Measurements from ENCODE around the gene NAGS. TPM values are rescaled to one million over a fixed set of nuclear protein-coding genes. Genes with fewer than 3 reads are reported as not detected.

The NAGS gene
- total RNA-seq, 1 donor from 2014 or later = 1.0 TPM

DNA sequence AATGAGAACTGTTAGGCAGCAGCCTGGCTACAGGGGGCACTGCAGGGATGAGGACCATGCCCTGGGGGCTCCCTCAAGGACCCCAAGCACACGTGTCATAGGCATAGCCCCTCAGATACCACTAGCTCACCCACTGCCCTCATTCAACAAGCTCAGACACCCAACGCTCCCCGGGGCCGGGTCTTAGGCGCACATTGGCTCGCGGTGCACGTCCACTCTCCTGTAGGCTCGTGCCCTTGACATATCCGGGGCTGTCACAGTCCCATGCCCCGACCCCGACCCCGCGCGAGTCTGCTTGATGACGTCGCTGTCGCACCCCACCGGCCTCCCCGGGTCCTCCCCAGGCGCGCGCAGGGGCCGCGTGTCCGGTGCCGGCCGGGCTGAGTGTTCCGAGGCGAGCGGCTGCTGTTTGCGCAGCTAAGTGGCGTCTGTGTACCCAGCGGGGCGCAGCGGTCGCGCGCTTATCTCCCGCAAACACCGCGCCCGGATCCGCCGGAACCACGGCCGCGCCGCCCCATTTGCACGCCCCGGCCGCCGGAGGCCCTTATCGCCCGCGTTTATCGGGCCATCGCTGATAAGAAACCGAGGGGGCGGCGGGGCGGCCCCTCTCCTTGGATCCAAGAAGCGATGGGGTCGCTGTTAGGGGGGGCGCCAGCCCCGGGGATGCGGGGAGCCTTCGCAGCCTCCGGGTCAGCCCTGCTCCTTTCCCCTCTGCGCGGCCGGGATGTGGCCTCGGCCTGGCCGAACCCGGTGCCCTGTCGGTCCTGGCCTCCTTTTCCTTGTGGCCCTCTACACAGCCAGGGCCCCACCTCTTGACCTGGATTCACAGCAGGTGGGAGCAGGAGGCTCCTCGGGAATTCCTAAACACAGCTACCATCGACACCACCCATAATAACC lies 20.7 kb upstream of the NAGS start:
- Mint-ChIP-seq H3K27ac (ENCODE audit: unreplicated experiment) (no peak overlapping the region), H3K36me3 (ENCODE audit: low read depth, unreplicated experiment) (no peaks in the 10 kb centered on the region), H3K4me1 (ENCODE audit: low read depth, unreplicated experiment) (no peaks in the 10 kb centered on the region), H3K27me3 (ENCODE audit: low read depth, unreplicated experiment) (peaks cover 72% of the 10 kb centered on the region), H3K9me3 (ENCODE audit: unreplicated experiment) (peaks cover 4% of the 10 kb centered on the region), H3K4me3 (ENCODE audit: unreplicated experiment) (no peak overlapping the region)
- H3K9me3 ChIP-seq (ENCODE audit: insufficient read depth, low read depth, low read length) = no peaks in the 10 kb centered on the region
- peak overlapping the region; percentile 38 for H2AFZ ChIP-seq (ENCODE audit: low read depth, low read length)
- H4K20me1 ChIP-seq (ENCODE audit: insufficient read depth, low read length) = peaks cover 5% of the 10 kb centered on the region
- FAIRE-seq (no peak), DNase-seq (ENCODE audit: low read depth) (no peak)
- no peaks in the 10 kb centered on the region for H3K79me2 ChIP-seq (ENCODE audit: insufficient read depth, low read length)
- H3K27ac ChIP-seq (ENCODE audit: low read depth, low read length) = no peak overlapping the region
- TF ChIP-seq CTCF (IDR thresholded peaks at IDR 0.05; ENCODE audit: insufficient read depth, low read depth, low read length) (no peak), EZH2 (IDR thresholded peaks at IDR 0.05; ENCODE audit: insufficient read depth, low read length) (peak; percentile 80)
- no peaks in the 10 kb centered on the region for H3K36me3 ChIP-seq (ENCODE audit: insufficient read depth, low read length)
- peak overlapping the region; percentile 83 for H3K4me2 ChIP-seq (ENCODE audit: low read length)
- H3K27me3 ChIP-seq (ENCODE audit: insufficient read depth, low read length) = peaks cover 57% of the 10 kb centered on the region
- H3K9ac ChIP-seq (ENCODE audit: low read length) = no peak overlapping the region
- peak overlapping the region; percentile 39 for H3K4me3 ChIP-seq (ENCODE audit: insufficient read depth, low read depth, low read length)
- no peaks in the 10 kb centered on the region for H3K4me1 ChIP-seq (ENCODE audit: insufficient read depth, low read length)

GRCh38 chr17:43984521-43984920 lies 19.9 kb upstream of the NAGS start:
- no peak overlapping the region for H3K27ac ChIP-seq (ENCODE audit: low read depth, low read length)
- no peak overlapping the region for H2AFZ ChIP-seq (ENCODE audit: low read depth, low read length)
- H3K9ac ChIP-seq (ENCODE audit: low read length) = no peak overlapping the region
- Mint-ChIP-seq H3K36me3 (ENCODE audit: low read depth, unreplicated experiment) (no peaks in the 10 kb centered on the region), H3K9me3 (ENCODE audit: unreplicated experiment) (peaks cover 4% of the 10 kb centered on the region), H3K27ac (ENCODE audit: unreplicated experiment) (no peak overlapping the region), H3K4me3 (ENCODE audit: unreplicated experiment) (no peak overlapping the region), H3K27me3 (ENCODE audit: low read depth, unreplicated experiment) (peaks cover 66% of the 10 kb centered on the region), H3K4me1 (ENCODE audit: low read depth, unreplicated experiment) (no peaks in the 10 kb centered on the region)
- peaks cover 53% of the 10 kb centered on the region for H3K27me3 ChIP-seq (ENCODE audit: insufficient read depth, low read length)
- no peaks in the 10 kb centered on the region for H3K4me1 ChIP-seq (ENCODE audit: insufficient read depth, low read length)
- H3K79me2 ChIP-seq (ENCODE audit: insufficient read depth, low read length) = no peaks in the 10 kb centered on the region
- H3K9me3 ChIP-seq (ENCODE audit: insufficient read depth, low read depth, low read length) = no peaks in the 10 kb centered on the region
- H3K4me2 ChIP-seq (ENCODE audit: low read length) = peak overlapping the region; percentile 83
- FAIRE-seq = no peak
- no peak for TF ChIP-seq CTCF (IDR thresholded peaks at IDR 0.05; ENCODE audit: insufficient read depth, low read depth, low read length)
- no peaks in the 10 kb centered on the region for H3K36me3 ChIP-seq (ENCODE audit: insufficient read depth, low read length)
- DNase-seq (ENCODE audit: low read depth) = no peak
- H3K4me3 ChIP-seq (ENCODE audit: insufficient read depth, low read depth, low read length) = peak overlapping the region; percentile 39
- peaks cover 5% of the 10 kb centered on the region for H4K20me1 ChIP-seq (ENCODE audit: insufficient read depth, low read length)

Measured in astrocyte (in vitro differentiated cells and primary cell).